ENCODE results near the gene ABCC1. TPM values are rescaled to one million over a fixed set of nuclear protein-coding genes. Genes with fewer than 3 reads are reported as not detected.

Gene ABCC1
- total and polyA plus RNA-seq, 2 of the 4 experiments (the other 2 are of a cell fraction), result 39.4 to 66.0 TPM

DNA sequence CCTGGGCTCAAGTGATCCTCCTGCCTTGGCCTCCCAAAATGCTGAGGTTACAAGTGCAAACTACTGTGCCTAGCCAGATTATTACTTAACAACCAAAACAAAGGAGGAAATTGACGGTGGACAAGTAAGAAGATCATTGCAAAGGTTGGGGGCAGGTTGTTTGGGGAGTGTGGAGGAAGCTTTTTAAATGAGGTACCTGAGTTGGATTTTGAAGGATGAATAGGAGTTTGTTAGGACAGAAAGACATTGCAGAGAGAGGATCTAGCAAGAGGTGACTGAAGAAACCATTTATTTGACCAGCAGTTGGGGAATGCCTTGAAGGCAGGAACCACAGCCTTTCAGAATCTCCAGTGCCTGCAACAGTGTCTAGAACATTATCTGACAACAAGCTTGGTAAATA, 51.3 kb downstream of the ABCC1 start:
- H2AK5ac ChIP-seq (ENCODE audit: low read depth, low read length), result peak overlapping the region; percentile 48
- no peak overlapping the region; the same call in 1 of the 2 replicates for H3K56ac ChIP-seq (ENCODE audit: extremely low read depth, insufficient read depth, low read length)
- H4K8ac ChIP-seq (ENCODE audit: low read depth in 2 of 2, low read length in 2 of 2), result peak overlapping the region; percentile 14 to 54; a peak in 1 of 4 replicates
- in situ Hi-C loops (cut with MboI; ENCODE audit: low sequenced_read_pairs), result loop anchor here (25.0 kb wide), 1 partner anchor 113 kb away; the partner anchor contains the start of gene CEP20
- peaks cover 8% of the 10 kb centered on the region for H3K36me3 ChIP-seq (ENCODE audit: control insufficient read depth, insufficient read depth, low read length)
- DNase-seq (no peak), ATAC-seq (ENCODE audit: low read depth) (no peak)
- no peak for TF ChIP-seq MAZ (IDR thresholded peaks at IDR 0.05; ENCODE audit: borderline replicate concordance, low read depth, low read length)
- no peak for TF ChIP-seq RAD21 (IDR thresholded peaks at IDR 0.05; ENCODE audit: low read length)
- no peak for TF ChIP-seq MXI1 (IDR thresholded peaks at IDR 0.05; ENCODE audit: borderline replicate concordance, low read depth, low read length)
- TF ChIP-seq SMC3 (IDR thresholded peaks at IDR 0.05; ENCODE audit: low read depth, low read length), result no peak
- no peak for TF ChIP-seq CEBPB (IDR thresholded peaks at IDR 0.05; ENCODE audit: low read depth, low read length)
- no peak for TF ChIP-seq FOS (IDR thresholded peaks at IDR 0.05; ENCODE audit: low read depth, low read length)
- TF ChIP-seq, protein P1, sequence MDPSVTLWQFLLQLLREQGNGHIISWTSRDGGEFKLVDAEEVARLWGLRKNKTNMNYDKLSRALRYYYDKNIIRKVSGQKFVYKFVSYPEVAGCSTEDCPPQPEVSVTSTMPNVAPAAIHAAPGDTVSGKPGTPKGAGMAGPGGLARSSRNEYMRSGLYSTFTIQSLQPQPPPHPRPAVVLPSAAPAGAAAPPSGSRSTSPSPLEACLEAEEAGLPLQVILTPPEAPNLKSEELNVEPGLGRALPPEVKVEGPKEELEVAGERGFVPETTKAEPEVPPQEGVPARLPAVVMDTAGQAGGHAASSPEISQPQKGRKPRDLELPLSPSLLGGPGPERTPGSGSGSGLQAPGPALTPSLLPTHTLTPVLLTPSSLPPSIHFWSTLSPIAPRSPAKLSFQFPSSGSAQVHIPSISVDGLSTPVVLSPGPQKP (IDR thresholded peaks at IDR 0.05; ENCODE audit: borderline replicate concordance, low read depth, low read length), result no peak
- TF ChIP-seq POLR2A (IDR thresholded peaks at IDR 0.05; ENCODE audit: low read depth, low read length), result no peak
- no peak for TF ChIP-seq RFX5 (IDR thresholded peaks at IDR 0.05; ENCODE audit: low read depth, low read length)
- TF ChIP-seq, protein P2, sequence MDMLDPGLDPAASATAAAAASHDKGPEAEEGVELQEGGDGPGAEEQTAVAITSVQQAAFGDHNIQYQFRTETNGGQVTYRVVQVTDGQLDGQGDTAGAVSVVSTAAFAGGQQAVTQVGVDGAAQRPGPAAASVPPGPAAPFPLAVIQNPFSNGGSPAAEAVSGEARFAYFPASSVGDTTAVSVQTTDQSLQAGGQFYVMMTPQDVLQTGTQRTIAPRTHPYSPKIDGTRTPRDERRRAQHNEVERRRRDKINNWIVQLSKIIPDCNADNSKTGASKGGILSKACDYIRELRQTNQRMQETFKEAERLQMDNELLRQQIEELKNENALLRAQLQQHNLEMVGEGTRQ (IDR thresholded peaks at IDR 0.05; ENCODE audit: low read depth, low read length), result no peak
- no peak for TF ChIP-seq MAFK (IDR thresholded peaks at IDR 0.05; ENCODE audit: low read depth, low read length)
- no peak for TF ChIP-seq CHD1 (IDR thresholded peaks at IDR 0.05; ENCODE audit: low read depth, low read length)
- no peak for TF ChIP-seq RCOR1 (IDR thresholded peaks at IDR 0.05; ENCODE audit: insufficient replicate concordance, low read length)
- TF ChIP-seq, protein P3, sequence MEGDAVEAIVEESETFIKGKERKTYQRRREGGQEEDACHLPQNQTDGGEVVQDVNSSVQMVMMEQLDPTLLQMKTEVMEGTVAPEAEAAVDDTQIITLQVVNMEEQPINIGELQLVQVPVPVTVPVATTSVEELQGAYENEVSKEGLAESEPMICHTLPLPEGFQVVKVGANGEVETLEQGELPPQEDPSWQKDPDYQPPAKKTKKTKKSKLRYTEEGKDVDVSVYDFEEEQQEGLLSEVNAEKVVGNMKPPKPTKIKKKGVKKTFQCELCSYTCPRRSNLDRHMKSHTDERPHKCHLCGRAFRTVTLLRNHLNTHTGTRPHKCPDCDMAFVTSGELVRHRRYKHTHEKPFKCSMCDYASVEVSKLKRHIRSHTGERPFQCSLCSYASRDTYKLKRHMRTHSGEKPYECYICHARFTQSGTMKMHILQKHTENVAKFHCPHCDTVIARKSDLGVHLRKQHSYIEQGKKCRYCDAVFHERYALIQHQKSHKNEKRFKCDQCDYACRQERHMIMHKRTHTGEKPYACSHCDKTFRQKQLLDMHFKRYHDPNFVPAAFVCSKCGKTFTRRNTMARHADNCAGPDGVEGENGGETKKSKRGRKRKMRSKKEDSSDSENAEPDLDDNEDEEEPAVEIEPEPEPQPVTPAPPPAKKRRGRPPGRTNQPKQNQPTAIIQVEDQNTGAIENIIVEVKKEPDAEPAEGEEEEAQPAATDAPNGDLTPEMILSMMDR (conservative IDR thresholded peaks at IDR 0.05; ENCODE audit: low read depth, low read length), result no peak
- TF ChIP-seq BHLHE40 (IDR thresholded peaks at IDR 0.05; ENCODE audit: low read depth, low read length), result no peak
- TF ChIP-seq NFE2L2 (IDR thresholded peaks at IDR 0.05; ENCODE audit: low read depth, low read length), result no peak
- no CpG with 5 or more reads among the region's 1 CpG for WGBS, 2 experiments (ENCODE audit: extremely low coverage in 2 of 2, insufficient read length in 1 of 2)
- H3K9me3 ChIP-seq (ENCODE audit: control insufficient read depth, insufficient read depth, low read length), result no peaks in the 10 kb centered on the region
- peak overlapping the region; percentile 36 for H2BK5ac ChIP-seq (ENCODE audit: low read depth, low read length, poor library complexity, severe bottlenecking)
- ChIA-PET POLR2A (ENCODE audit: unreplicated experiment) (no interaction called here), CTCF (no interaction called here)
- H2BK120ac ChIP-seq (ENCODE audit: low read depth, low read length), result peak overlapping the region; percentile 62
- peak overlapping the region; percentile 64; the same call in 1 of the 2 replicates for H3K27ac ChIP-seq (ENCODE audit: insufficient read depth, low read length)
- H3K4me1 ChIP-seq (ENCODE audit: control insufficient read depth, insufficient read depth, low read length), result peaks cover 32% of the 10 kb centered on the region
- H3K4me2 ChIP-seq (ENCODE audit: low read depth, low read length), result no peak overlapping the region
- H3K18ac ChIP-seq (ENCODE audit: low read depth, low read length), result peak overlapping the region; percentile 36
- H2BK15ac ChIP-seq (ENCODE audit: low read depth, low read length), result peak overlapping the region; percentile 69; the same call in 2 of the 3 replicates
- peak overlapping the region; percentile 58; the same call in 1 of the 2 replicates for H4K5ac ChIP-seq (ENCODE audit: low read depth, low read length)
- no peak overlapping the region for H3K4me3 ChIP-seq (ENCODE audit: insufficient read depth, low read depth, low read length)
- intact Hi-C loops (cut with micrococcal nuclease), result no loop called here
- H3K14ac ChIP-seq (replicated peaks; ENCODE audit: low read depth, low read length), result peak overlapping the region; percentile 29
- H3K79me1 ChIP-seq (ENCODE audit: low read depth in 1 of 2, low read length in 2 of 2), result peaks cover 14 to 72% of the 10 kb centered on the region in 2 experiments
- H3K9ac ChIP-seq (ENCODE audit: low read depth, low read length), result no peak overlapping the region; the same call in 1 of the 2 replicates
- no peak overlapping the region for H2AK9ac ChIP-seq (replicated peaks; ENCODE audit: low read depth, low read length, poor library complexity)
- H4K20me1 ChIP-seq (ENCODE audit: insufficient read depth, low read length), result peaks cover 6% of the 10 kb centered on the region
- peak overlapping the region; percentile 44 for H4K91ac ChIP-seq (ENCODE audit: insufficient read depth, low read depth, low read length)
- H2BK20ac ChIP-seq (ENCODE audit: low read depth, low read length), result peak overlapping the region; percentile 36; the same call in 1 of the 2 replicates
- H3K23ac ChIP-seq (ENCODE audit: low read depth, low read length), result peak overlapping the region; percentile 59; the same call in 1 of the 2 replicates
- H3K4ac ChIP-seq (ENCODE audit: low read depth, low read length), result peak overlapping the region; percentile 65; the same call in 1 of the 2 replicates
- H3K9me1 ChIP-seq (ENCODE audit: insufficient read depth, low read length), result peaks cover 18% of the 10 kb centered on the region
- H2AFZ ChIP-seq (replicated peaks; ENCODE audit: low read length, poor library complexity), result no peak overlapping the region
- BruUV-seq (replicated peaks), result no TSS peak
- dilution Hi-C loops (cut with HindIII; ENCODE audit: low sequenced_read_pairs, unreplicated experiment), result no loop called here
- H3K27me3 ChIP-seq (ENCODE audit: control insufficient read depth, insufficient read depth, low read length), result no peaks in the 10 kb centered on the region

Measured in IMR-90 (cell line).